ENCODE results near the gene SNCB.

The SNCB gene

GRCh38 chr5:176626876-176627236 lies 3.5 kb downstream of the SNCB start:
- H3K79me2 ChIP-seq (ENCODE audit: control insufficient read depth, insufficient read depth, low read length, poor library complexity): no peaks in the 10 kb centered on the region
- no peak overlapping the region for H4K91ac ChIP-seq (ENCODE audit: low read depth, low read length)
- H3K27me3 ChIP-seq (ENCODE audit: insufficient read depth, low read length): peaks cover 34% of the 10 kb centered on the region
- H3K79me1 ChIP-seq (ENCODE audit: low read length): no peaks in the 10 kb centered on the region
- H3K27ac ChIP-seq (ENCODE audit: low read depth, low read length): no peak overlapping the region
- H2AFZ ChIP-seq (ENCODE audit: insufficient read depth, low read length, poor library complexity): no peak overlapping the region
- no peak overlapping the region for H4K12ac ChIP-seq (ENCODE audit: low read depth, low read length)
- H3K4me2 ChIP-seq (ENCODE audit: low read length): no peak overlapping the region
- no peak overlapping the region for H2BK5ac ChIP-seq (ENCODE audit: low read depth, low read length, poor library complexity)
- H2BK12ac ChIP-seq (ENCODE audit: low read length): no peak overlapping the region
- H3K9ac ChIP-seq (ENCODE audit: low read length): no peak overlapping the region
- H3K4ac ChIP-seq (ENCODE audit: low read depth, low read length): no peak overlapping the region
- H2BK120ac ChIP-seq (ENCODE audit: insufficient read depth, low read length, poor library complexity): no peak overlapping the region
- H3K36me3 ChIP-seq (ENCODE audit: control insufficient read depth in 1 of 2, insufficient read depth in 2 of 2, low read length in 2 of 2): no peaks in the 10 kb centered on the region
- H2AK5ac ChIP-seq (ENCODE audit: low read length): no peak overlapping the region
- H4K8ac ChIP-seq (ENCODE audit: low read depth, low read length): no peak overlapping the region
- H3K4me1 ChIP-seq (ENCODE audit: control insufficient read depth in 1 of 2, insufficient read depth in 2 of 2, low read length in 2 of 2): peaks cover 0 to 6% of the 10 kb centered on the region in 2 experiments
- DNase-seq: no peak
- H3K18ac ChIP-seq (ENCODE audit: low read length): no peak overlapping the region
- no peak overlapping the region for H3K14ac ChIP-seq (ENCODE audit: low read length)
- H3K4me3 ChIP-seq (ENCODE audit: low read depth, low read length): no peak overlapping the region
- H3K23ac ChIP-seq (ENCODE audit: low read length): no peak overlapping the region
- WGBS (ENCODE audit: extremely low coverage, insufficient coverage, insufficient read length): no CpG with 5 or more reads among the region's 7 CpGs
- H3K9me3 ChIP-seq (ENCODE audit: insufficient read depth, low read depth, low read length): peaks cover 4% of the 10 kb centered on the region

GRCh38 chr5:176625966-176626875 lies 4.1 kb downstream of the SNCB start:
- no CpG with 5 or more reads among the region's 25 CpGs for WGBS (ENCODE audit: extremely low coverage, insufficient coverage, insufficient read length)
- Histone ChIP-seq H3K14ac (ENCODE audit: low read length) (no peak overlapping the region), H2BK5ac (ENCODE audit: low read depth, low read length, poor library complexity) (no peak overlapping the region)

DNA sequence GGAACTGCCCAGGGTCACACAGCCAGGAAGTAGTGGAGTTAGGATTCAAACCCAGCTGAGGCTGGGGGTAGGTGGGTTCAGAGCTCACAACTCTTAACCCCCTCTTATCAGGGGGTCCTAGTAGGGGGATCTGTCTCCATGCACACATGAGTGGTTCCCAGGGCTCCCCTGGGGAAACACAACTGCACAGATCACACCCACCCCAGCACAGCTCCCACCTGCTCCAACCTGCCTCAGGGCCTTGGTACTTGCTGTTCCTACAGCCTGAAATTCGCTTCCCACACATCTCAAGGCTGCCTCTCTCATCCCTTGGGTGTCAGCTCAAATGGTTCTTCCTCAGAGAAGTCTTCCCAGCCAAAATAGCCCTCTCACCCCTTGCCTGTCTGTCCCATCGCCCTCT lies 4.8 kb downstream of the SNCB start:
- Histone ChIP-seq H3K4me3 (ENCODE audit: low read depth, low read length) (no peak overlapping the region), H3K4me2 (ENCODE audit: low read length) (no peak overlapping the region), H3K4ac (ENCODE audit: low read depth, low read length) (no peak overlapping the region), H3K18ac (ENCODE audit: low read length) (no peak overlapping the region), H2AK5ac (ENCODE audit: low read length) (no peak overlapping the region), H3K27ac (ENCODE audit: low read depth, low read length) (no peak overlapping the region), H2AFZ (ENCODE audit: insufficient read depth, low read length, poor library complexity) (no peak overlapping the region), H4K12ac (ENCODE audit: low read depth, low read length) (no peak overlapping the region), H2BK5ac (ENCODE audit: low read depth, low read length, poor library complexity) (no peak overlapping the region), H3K79me2 (ENCODE audit: control insufficient read depth, insufficient read depth, low read length, poor library complexity) (no peaks in the 10 kb centered on the region), H3K9me3 (ENCODE audit: insufficient read depth, low read depth, low read length) (peaks cover 4% of the 10 kb centered on the region), H3K4me1 (ENCODE audit: control insufficient read depth in 1 of 2, insufficient read depth in 2 of 2, low read length in 2 of 2) (peaks cover 0 to 6% of the 10 kb centered on the region in 2 experiments), H3K27me3 (ENCODE audit: insufficient read depth, low read length) (peaks cover 26% of the 10 kb centered on the region), H3K9ac (ENCODE audit: low read length) (no peak overlapping the region), H2BK120ac (ENCODE audit: insufficient read depth, low read length, poor library complexity) (no peak overlapping the region), H3K36me3 (ENCODE audit: control insufficient read depth in 1 of 2, insufficient read depth in 2 of 2, low read length in 2 of 2) (no peaks in the 10 kb centered on the region), H4K8ac (ENCODE audit: low read depth, low read length) (no peak overlapping the region), H3K79me1 (ENCODE audit: low read length) (no peaks in the 10 kb centered on the region), H3K23ac (ENCODE audit: low read length) (no peak overlapping the region), H3K14ac (ENCODE audit: low read length) (no peak overlapping the region), H2BK12ac (ENCODE audit: low read length) (no peak overlapping the region), H4K91ac (ENCODE audit: low read depth, low read length) (no peak overlapping the region)
- DNase-seq: no peak
- WGBS (ENCODE audit: extremely low coverage, insufficient coverage, insufficient read length): no CpG with 5 or more reads among the region's 2 CpGs

More at GRCh38 chr5:176625966-176626875, 4.1 kb downstream of the SNCB start:
- H3K4me1 ChIP-seq (ENCODE audit: control insufficient read depth in 1 of 2, insufficient read depth in 2 of 2, low read length in 2 of 2): peaks cover 0 to 6% of the 10 kb centered on the region in 2 experiments
- no peak for DNase-seq
- H2BK12ac ChIP-seq (ENCODE audit: low read length): no peak overlapping the region
- H3K4me2 ChIP-seq (ENCODE audit: low read length): no peak overlapping the region
- no peak overlapping the region for H2AK5ac ChIP-seq (ENCODE audit: low read length)
- no peak overlapping the region for H3K4me3 ChIP-seq (ENCODE audit: low read depth, low read length)
- no peaks in the 10 kb centered on the region for H3K36me3 ChIP-seq (ENCODE audit: control insufficient read depth in 1 of 2, insufficient read depth in 2 of 2, low read length in 2 of 2)
- no peak overlapping the region for H3K27ac ChIP-seq (ENCODE audit: low read depth, low read length)
- no peaks in the 10 kb centered on the region for H3K79me1 ChIP-seq (ENCODE audit: low read length)
- H4K91ac ChIP-seq (ENCODE audit: low read depth, low read length): no peak overlapping the region
- no peak overlapping the region for H3K23ac ChIP-seq (ENCODE audit: low read length)
- peaks cover 4% of the 10 kb centered on the region for H3K9me3 ChIP-seq (ENCODE audit: insufficient read depth, low read depth, low read length)
- H3K79me2 ChIP-seq (ENCODE audit: control insufficient read depth, insufficient read depth, low read length, poor library complexity): no peaks in the 10 kb centered on the region
- no peak overlapping the region for H3K18ac ChIP-seq (ENCODE audit: low read length)
- H2BK120ac ChIP-seq (ENCODE audit: insufficient read depth, low read length, poor library complexity): no peak overlapping the region
- no peak overlapping the region for H3K9ac ChIP-seq (ENCODE audit: low read length)
- H4K8ac ChIP-seq (ENCODE audit: low read depth, low read length): no peak overlapping the region
- H4K12ac ChIP-seq (ENCODE audit: low read depth, low read length): no peak overlapping the region
- peaks cover 30% of the 10 kb centered on the region for H3K27me3 ChIP-seq (ENCODE audit: insufficient read depth, low read length)
- H2AFZ ChIP-seq (ENCODE audit: insufficient read depth, low read length, poor library complexity): no peak overlapping the region
- H3K4ac ChIP-seq (ENCODE audit: low read depth, low read length): no peak overlapping the region

DNA sequence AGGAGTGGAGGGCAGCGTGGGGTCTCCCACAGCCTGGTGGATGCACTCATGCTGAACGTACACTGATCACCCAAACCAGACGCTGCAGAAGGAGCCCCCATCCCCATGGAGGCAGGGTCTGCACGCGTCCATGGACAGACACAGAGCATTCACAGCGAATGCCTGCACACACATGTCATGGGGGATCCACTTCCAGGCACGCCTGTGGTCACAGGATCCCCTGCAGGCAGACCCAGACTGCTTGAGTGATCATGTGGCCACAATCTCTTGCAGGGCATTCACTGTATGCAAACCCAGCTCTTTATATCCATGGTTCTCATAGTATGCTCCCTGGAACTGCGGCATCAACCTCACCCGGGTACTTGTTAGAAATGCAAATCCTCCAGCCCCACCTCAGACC lies 5.4 kb downstream of the SNCB start:
- no peak overlapping the region for H2BK12ac ChIP-seq (ENCODE audit: low read length)
- no peak overlapping the region for H2AFZ ChIP-seq (ENCODE audit: insufficient read depth, low read length, poor library complexity)
- no peak overlapping the region for H3K4me2 ChIP-seq (ENCODE audit: low read length)
- no peak overlapping the region for H2AK5ac ChIP-seq (ENCODE audit: low read length)
- H3K4me1 ChIP-seq (ENCODE audit: control insufficient read depth in 1 of 2, insufficient read depth in 2 of 2, low read length in 2 of 2): peaks cover 0 to 3% of the 10 kb centered on the region in 2 experiments
- DNase-seq: no peak
- H3K4ac ChIP-seq (ENCODE audit: low read depth, low read length): no peak overlapping the region
- H4K91ac ChIP-seq (ENCODE audit: low read depth, low read length): no peak overlapping the region
- peaks cover 27% of the 10 kb centered on the region for H3K27me3 ChIP-seq (ENCODE audit: insufficient read depth, low read length)
- H3K9me3 ChIP-seq (ENCODE audit: insufficient read depth, low read depth, low read length): peaks cover 6% of the 10 kb centered on the region
- H3K36me3 ChIP-seq (ENCODE audit: control insufficient read depth in 1 of 2, insufficient read depth in 2 of 2, low read length in 2 of 2): no peaks in the 10 kb centered on the region
- H2BK5ac ChIP-seq (ENCODE audit: low read depth, low read length, poor library complexity): no peak overlapping the region
- no peak overlapping the region for H3K27ac ChIP-seq (ENCODE audit: low read depth, low read length)
- H3K4me3 ChIP-seq (ENCODE audit: low read depth, low read length): no peak overlapping the region
- H3K9ac ChIP-seq (ENCODE audit: low read length): peak overlapping the region; percentile 12
- no peak overlapping the region for H3K23ac ChIP-seq (ENCODE audit: low read length)
- H4K12ac ChIP-seq (ENCODE audit: low read depth, low read length): no peak overlapping the region
- no peaks in the 10 kb centered on the region for H3K79me1 ChIP-seq (ENCODE audit: low read length)
- no peaks in the 10 kb centered on the region for H3K79me2 ChIP-seq (ENCODE audit: control insufficient read depth, insufficient read depth, low read length, poor library complexity)
- no CpG with 5 or more reads among the region's 9 CpGs for WGBS (ENCODE audit: extremely low coverage, insufficient coverage, insufficient read length)
- H3K14ac ChIP-seq (ENCODE audit: low read length): no peak overlapping the region
- no peak overlapping the region for H4K8ac ChIP-seq (ENCODE audit: low read depth, low read length)
- no peak overlapping the region for H2BK120ac ChIP-seq (ENCODE audit: insufficient read depth, low read length, poor library complexity)
- no peak overlapping the region for H3K18ac ChIP-seq (ENCODE audit: low read length)
